RPMI7951 (cell line): Measurements from ENCODE around the gene ANKRD6. TPM values are rescaled to one million over a fixed set of nuclear protein-coding genes. Genes with fewer than 3 reads are reported as not detected.
"Not testable (repeated sequence)": the region's sequence is repeated elsewhere in the genome, so short reads cannot be mapped to it uniquely, and the experiment has no call there.

Experiments used
- DNase-seq: peaks from one replicate; pipeline ENCODE4 v3.0.0-alpha.2; 2012; ENCODE audit warnings: low read depth
- total RNA-seq: library from RNA; depleted of rRNA; stranded (reverse); fragments of >200 nt; shearing (Covaris generic); gene quantifications from 2 replicates; pipeline ENCODE4 v1.2.3, GENCODE V29; 2014

ANKRD6 gene
- total RNA-seq, 1 experiment from 2014 or later, result 0.48 TPM

DNA sequence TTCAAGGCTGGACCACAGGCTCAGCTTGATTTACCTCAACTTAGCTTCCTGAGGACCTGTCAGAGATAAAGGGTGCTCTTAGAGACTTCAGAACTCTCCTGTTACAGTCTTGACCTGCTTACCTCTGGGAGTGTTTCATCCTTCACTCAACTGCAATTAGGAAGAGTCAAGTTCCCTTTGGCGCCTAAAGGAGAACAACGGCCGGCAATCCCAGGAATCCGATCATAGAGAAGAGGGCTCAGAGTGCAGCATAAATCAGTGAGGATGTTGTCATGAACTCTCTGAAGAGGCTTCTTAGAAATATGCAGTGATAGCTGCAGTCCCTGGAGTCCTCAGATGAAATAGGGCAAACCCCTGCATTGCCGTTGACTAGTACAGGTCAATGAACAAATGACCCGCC, 169.2 kb downstream of the ANKRD6 start:
- DNase-seq, result no peak

DNA sequence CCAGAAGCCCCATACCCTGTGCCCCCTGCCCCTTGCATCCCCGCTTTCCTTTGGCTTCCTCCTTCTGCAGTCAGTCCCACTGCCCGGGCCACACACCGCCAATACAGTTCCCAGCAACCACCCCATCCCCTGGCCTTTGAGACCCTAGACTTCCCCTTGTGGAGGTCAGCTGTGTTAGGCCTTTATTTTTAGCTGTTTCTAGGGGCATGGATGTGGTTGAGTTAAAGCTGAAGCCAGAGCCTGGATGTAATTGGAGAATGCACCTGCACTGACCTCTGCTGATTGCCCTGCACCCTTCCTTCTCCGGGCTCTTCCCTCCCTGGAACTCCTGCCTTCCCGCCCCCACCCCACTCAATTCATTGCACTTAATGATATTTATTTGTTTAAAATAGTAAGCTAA, 171.7 kb downstream of the ANKRD6 start:
- DNase-seq, result no peak

DNA sequence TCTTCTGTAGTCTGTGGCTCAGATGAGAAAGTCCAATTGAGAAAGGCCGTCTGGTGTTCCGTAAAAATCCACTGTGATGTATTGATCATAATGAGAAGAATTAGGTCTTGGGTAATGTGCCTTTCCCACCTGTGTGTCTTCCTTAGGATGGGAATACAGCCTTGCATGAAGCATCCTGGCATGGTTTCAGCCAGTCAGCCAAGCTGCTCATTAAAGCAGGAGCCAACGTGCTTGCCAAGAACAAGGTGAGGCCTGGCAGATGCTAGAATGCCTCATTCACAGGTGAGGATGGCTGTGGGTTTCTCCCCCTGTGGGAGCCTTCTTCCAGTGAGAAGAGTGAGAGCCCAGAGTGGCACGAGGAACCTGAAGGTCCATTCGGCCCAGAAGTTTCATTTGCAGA, 172.9 kb downstream of the ANKRD6 start:
- no peak for DNase-seq

DNA sequence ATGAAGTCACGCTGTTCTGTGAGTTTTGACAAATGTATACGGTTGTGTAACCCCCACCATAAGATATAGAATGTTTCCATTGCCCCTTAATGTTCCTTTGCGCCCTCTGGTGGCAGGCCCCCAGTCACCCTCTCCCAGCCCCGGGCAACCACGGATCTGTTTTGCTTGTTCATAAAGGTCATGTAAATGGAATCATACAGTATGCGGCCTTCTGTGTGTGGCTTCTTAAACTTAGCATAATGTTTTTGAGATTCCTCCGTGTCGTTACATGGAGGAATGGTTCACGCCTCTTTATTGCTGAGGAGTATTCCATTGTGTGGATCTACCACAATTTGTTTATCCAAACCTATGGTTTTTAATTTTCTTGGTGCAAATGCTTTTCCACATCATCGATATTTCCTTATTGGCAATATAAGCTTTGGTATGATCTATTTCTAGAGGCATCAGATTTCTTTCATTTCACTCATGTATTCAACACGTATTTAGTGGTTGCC, 177.2 kb downstream of the ANKRD6 start:
- peak; percentile 32 for DNase-seq

DNA sequence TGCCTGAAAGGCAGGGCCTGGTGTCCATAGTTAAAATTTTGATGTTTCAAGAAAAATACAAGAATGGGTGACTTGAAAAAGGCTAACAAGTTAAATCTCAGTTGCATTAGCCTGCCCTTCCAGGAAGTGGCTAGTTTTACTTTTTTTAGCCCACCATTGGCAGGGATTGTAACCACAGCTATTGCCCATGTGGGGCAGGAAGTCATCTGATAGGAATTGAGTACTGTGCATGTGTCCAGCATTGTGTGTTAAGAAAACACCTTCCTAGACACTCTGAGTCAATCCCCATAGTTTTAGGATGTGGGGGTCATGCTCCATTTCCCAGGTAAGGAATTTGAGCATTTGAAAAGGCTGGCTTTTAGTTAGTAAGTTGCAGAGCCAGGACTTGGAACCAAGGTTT, 178.7 kb downstream of the ANKRD6 start:
- no peak for DNase-seq

DNA sequence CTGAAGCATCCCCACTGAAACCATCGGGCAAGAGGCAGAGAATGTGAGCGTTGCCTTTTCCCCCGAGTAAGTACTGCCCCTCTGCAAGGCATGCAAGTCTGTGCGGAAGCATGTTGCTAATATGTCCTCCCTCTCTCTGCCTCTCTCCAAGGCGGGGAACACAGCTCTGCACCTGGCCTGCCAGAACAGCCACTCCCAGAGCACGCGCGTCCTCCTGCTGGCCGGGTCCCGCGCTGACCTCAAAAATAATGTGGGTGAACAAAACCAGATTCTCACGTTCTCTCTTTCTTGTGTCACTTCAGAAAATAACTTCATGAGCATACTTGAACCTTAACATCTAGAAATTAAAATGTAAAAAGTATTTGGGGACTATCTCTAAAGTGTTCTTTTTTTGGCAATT, 179.2 kb downstream of the ANKRD6 start:
- DNase-seq, result no peak

- no peak for DNase-seq
Measured at GRCh38 chr6:89613790-89614189, 180.8 kb downstream of the ANKRD6 start.

DNA sequence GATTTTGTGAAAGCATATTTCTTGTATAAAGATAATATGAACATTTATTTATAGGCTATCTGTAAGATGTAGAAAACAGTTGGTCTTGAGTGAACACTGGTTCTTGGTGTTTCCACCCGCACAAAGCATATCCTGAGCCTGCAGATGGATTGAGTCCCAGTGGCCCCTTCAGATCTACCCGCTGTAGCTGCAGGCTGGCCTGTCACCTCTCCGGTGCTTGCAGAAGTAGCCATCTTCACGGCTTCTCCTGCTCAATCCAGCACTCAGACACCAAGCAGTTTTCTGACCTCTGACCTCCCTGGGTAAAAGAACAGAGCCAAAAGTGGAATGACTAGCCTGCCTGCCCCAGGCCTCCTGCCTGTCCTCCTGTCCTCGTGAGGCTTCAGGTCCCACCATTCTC, 182.9 kb downstream of the ANKRD6 start:
- no peak for DNase-seq

GRCh38 chr6:89616531-89616930, 183.6 kb downstream of the ANKRD6 start:
- no peak for DNase-seq

DNA sequence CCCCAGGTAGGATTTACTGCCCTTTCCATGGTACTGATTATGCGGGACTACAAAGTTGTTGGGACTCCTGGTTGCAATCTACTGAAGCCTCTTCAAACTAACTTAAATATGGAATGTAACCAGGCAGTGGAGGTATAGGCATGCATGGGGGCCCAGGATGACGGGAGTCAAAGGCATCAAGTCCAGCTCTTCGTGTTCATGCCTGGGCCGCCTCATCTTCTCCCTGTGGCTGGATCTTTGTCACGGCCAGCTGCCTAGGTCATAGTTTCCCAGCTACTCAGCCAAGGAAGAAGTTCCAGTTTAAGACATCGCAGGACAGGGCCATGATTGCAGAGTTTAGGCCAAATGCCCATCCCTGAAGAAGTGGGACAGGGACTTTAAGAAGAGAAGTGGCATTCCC, 185.1 kb downstream of the ANKRD6 start:
- DNase-seq, result no peak

DNA sequence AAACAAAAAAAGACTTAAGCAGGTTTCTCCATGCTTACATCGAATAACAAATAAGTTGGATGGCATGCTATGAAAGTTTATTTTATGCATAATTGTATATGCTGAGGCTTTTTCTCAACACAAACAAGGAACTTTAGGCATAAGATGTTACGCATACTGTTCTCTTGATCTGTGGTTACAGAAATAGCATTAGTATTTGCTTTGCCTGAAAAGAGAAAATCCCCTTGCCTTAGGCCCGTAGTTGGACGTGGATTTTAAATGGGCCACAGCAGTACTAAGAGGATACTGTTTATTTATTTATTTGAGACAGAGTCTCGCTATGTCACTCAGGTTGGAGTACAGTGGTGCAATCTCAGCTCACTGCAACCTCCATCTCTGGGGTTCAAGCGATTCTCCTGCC, 186.6 kb downstream of the ANKRD6 start:
- DNase-seq, result no peak

GRCh38 chr6:89623749-89624148, 190.8 kb downstream of the ANKRD6 start:
- DNase-seq, result no peak

DNA sequence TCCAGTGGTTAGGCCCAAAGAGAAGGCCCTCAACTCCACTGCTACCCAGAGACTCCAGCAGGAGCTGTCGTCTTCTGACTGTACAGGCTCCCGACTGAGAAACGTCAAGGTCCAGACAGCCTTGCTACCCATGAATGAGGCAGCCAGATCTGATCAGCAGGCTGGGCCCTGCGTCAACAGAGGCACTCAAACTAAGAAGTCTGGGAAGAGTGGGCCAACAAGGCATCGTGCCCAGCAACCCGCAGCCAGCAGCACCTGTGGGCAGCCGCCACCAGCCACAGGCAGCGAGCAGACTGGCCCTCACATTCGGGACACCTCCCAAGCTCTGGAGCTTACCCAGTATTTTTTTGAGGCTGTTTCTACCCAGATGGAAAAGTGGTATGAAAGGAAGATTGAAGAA, 197.5 kb downstream of the ANKRD6 start:
- DNase-seq, result no peak

- not testable (repeated sequence) for DNase-seq
Measured at GRCh38 chr6:89636412-89636811, 203.5 kb downstream of the ANKRD6 start.

- DNase-seq, result no peak
Measured at GRCh38 chr6:89637960-89638319, 205.0 kb downstream of the ANKRD6 start.

DNA sequence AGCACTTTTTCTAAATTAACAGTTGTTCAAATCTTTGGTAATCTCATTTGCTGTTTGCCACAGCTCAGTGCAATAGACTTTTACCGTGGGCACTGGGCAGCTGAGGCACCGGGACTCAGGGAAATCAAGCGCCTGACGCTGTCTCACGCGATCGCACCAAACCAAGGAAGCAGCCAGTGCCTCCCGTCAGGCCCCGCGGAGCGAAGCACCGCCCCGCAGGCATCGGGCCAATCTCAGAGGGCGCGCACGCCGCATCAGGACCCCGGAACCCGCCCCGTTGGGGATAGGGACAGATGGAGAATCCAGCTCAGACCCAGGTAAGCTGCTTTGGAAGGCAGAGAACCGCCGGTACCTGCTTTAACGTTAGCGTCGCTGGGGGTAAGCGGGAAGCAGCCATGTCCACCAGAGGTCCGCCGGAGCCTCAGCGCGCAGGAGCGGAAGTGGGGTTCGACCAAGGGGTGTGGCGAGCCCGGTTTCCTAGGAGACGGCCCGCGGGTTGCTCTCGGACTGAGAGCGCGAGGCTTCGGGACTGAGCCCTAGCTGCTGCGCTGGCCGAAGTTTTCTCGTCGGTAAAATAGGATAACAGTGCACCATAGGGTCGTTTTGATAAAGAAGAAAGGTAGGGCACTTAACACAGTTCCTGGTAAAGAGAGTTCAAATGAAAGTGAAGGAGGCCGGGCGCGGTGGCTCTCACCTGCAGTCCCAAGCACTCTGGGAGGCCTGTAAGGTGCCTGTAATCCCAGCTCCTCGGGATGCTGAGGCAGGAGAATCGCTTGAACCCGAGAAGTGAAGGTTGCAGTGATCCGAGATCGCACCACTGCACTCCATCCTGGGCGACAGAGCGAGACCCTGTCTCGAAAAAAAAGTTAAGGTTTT, 205.6 kb downstream of the ANKRD6 start, which contains the start of gene LYRM2:
Gene LYRM2 (minus strand): TSS at position 428 of the 876 bp plus-strand sequence. CDS start 31 bp downstream, at position 397.
- DNase-seq, result peak; percentile 91

GRCh38 chr6:89640804-89641203, 207.9 kb downstream of the ANKRD6 start:
- DNase-seq, result peak; percentile 48

- not testable (repeated sequence) for DNase-seq
Measured at GRCh38 chr6:89641581-89641980, 208.6 kb downstream of the ANKRD6 start.

GRCh38 chr6:89642956-89643355, 210.0 kb downstream of the ANKRD6 start:
- DNase-seq, result no peak

GRCh38 chr6:89643406-89643805, 210.5 kb downstream of the ANKRD6 start:
- no peak for DNase-seq

GRCh38 chr6:89644864-89645263, 211.9 kb downstream of the ANKRD6 start:
- peak; percentile 6 for DNase-seq

DNA sequence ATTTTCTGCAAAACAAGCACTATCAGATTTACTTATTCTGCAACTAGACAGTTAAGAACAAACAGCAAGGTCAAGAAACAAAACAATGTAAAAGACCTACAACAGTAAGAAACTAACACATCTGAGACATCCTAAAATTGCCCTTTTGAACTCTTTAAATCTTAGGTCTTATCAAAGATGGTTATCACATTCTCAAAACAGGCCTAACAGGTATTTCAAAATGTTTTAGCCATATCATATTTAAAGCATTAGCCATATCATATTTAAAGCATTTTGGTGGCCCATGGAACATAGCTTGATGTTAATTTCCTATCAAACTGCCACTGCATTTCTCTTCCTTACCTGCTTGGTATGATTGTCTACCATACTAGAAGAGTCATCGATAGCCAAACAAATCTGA, 216.7 kb downstream of the ANKRD6 start:
- no peak for DNase-seq

DNA sequence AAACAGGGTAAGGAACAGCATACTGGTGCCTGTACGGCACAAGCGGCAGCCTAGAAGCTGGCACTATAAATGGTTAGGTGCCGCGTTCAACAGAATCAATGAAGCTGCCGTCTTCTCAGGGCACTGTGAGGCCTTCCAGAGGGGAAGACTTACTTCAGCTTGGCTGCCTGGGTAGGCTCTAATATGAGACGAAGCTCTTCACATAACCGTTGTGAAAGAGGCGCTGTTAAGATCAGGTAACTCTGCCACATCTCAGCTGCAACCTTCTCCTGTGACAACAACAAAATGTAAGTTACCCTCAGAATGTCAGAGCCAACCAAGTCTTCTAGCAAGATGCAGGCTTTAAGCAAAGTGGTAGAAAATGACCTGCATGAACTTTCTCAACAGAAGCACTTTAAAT, 217.6 kb downstream of the ANKRD6 start:
- no peak for DNase-seq

- no peak for DNase-seq
Measured at GRCh38 chr6:89655122-89655521, 222.2 kb downstream of the ANKRD6 start.
